Measurements from ENCODE around the gene AMOT. TPM values are rescaled to one million over a fixed set of nuclear protein-coding genes. Genes with fewer than 3 reads are reported as not detected.

Gene AMOT
- total RNA-seq, 3 donors from 2014 or later = 18.1 to 26.2 (median 19.3) TPM

DNA sequence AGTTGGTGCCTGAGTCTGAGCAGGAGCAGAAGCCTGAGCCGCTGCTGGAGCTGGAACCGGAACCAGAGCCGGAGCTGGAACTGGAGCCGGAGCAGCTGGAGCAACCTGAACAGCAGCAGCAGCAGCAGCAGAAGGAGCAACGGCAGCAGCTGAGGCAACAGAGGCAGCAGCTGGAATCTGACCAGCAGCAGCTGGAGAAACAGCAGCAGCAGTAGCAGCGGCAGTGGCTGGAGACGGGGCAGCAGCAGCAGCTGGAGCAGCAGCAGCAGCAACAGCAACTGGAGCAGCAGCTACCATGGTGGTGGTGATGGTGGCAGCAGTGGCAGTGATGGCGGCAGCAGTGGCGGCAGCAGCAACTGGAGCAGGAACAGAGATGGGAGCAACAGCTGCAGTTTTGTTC is 61.5 kb downstream of the AMOT start:
- ATAC-seq = no peak
- H3K9me3 ChIP-seq = no peaks in the 10 kb centered on the region
- H3K4me3 ChIP-seq = no peak overlapping the region
- intact Hi-C loops (cut with DNase I, micrococcal nuclease) = no loop called here
- no peaks in the 10 kb centered on the region for H3K4me1 ChIP-seq (ENCODE audit: low read depth)
- DNase-seq = no peak
- TF ChIP-seq CTCF (IDR thresholded peaks at IDR 0.05) = no peak
- H3K36me3 ChIP-seq (ENCODE audit: low read depth) = no peaks in the 10 kb centered on the region

GRCh38 chrX:112774651-112775293 is 65.9 kb downstream of the AMOT start:
- Histone ChIP-seq H3K4me1 (ENCODE audit: low read depth) (no peaks in the 10 kb centered on the region), H3K4me3 (no peak overlapping the region), H3K9me3 (no peaks in the 10 kb centered on the region), H3K36me3 (ENCODE audit: low read depth) (no peaks in the 10 kb centered on the region)
- DNase-seq (no peak), ATAC-seq (no peak)
- intact Hi-C loops (cut with DNase I, micrococcal nuclease) = no loop called here
- no peak for TF ChIP-seq CTCF (IDR thresholded peaks at IDR 0.05)

GRCh38 chrX:112774142-112774541 is 66.5 kb downstream of the AMOT start:
- no peak for ATAC-seq
- no peaks in the 10 kb centered on the region for H3K9me3 ChIP-seq
- TF ChIP-seq CTCF (IDR thresholded peaks at IDR 0.05) = no peak
- H3K36me3 ChIP-seq (ENCODE audit: low read depth) = no peaks in the 10 kb centered on the region
- intact Hi-C loops (cut with DNase I, micrococcal nuclease) = no loop called here
- no peaks in the 10 kb centered on the region for H3K4me1 ChIP-seq (ENCODE audit: low read depth)
- H3K4me3 ChIP-seq = no peak overlapping the region
- DNase-seq = no peak

DNA sequence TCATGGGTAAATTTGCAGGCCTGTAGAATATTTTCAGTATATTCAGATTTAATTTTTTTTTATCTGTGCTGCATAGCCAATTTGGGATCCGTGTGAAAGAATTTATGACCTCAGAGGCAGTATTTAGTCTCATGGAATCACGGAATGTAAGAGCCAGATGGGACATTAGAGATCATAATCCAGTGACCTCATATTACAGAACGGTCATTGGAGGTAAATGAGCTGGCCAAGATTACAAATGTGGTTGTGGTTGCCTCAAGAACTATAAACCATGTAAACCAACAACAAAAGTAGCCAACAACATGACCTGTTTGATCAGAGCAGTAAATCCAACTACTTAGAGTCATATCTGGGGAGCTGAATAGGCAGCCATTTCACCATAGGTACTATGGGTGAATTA is 71.6 kb downstream of the AMOT start:
- intact Hi-C loops (cut with DNase I, micrococcal nuclease) = no loop called here
- Histone ChIP-seq H3K36me3 (ENCODE audit: low read depth) (no peaks in the 10 kb centered on the region), H3K4me3 (no peak overlapping the region), H3K9me3 (no peaks in the 10 kb centered on the region), H3K4me1 (ENCODE audit: low read depth) (no peaks in the 10 kb centered on the region)
- TF ChIP-seq CTCF (IDR thresholded peaks at IDR 0.05) = no peak
- no peak for ATAC-seq
- DNase-seq = no peak

- no peaks in the 10 kb centered on the region for H3K36me3 ChIP-seq (ENCODE audit: low read depth)
- TF ChIP-seq CTCF (IDR thresholded peaks at IDR 0.05) = no peak
- no peaks in the 10 kb centered on the region for H3K9me3 ChIP-seq
- ATAC-seq = no peak
- DNase-seq = no peak
- no peaks in the 10 kb centered on the region for H3K4me1 ChIP-seq (ENCODE audit: low read depth)
- no peak overlapping the region for H3K4me3 ChIP-seq
- intact Hi-C loops (cut with DNase I, micrococcal nuclease) = no loop called here
These were observed 72.1 kb downstream of the AMOT start for GRCh38 chrX:112768563-112768962.

- H3K36me3 ChIP-seq (ENCODE audit: low read depth) = no peaks in the 10 kb centered on the region
- H3K4me1 ChIP-seq (ENCODE audit: low read depth) = no peaks in the 10 kb centered on the region
- H3K9me3 ChIP-seq = no peaks in the 10 kb centered on the region
- ATAC-seq = no peak
- intact Hi-C loops (cut with DNase I, micrococcal nuclease) = no loop called here
- H3K4me3 ChIP-seq = no peak overlapping the region
- no peak for TF ChIP-seq CTCF (IDR thresholded peaks at IDR 0.05)
- no peak for DNase-seq
These were observed 73.9 kb downstream of the AMOT start for GRCh38 chrX:112766774-112767173.

Data from mucosa of descending colon (tissue), 3 donors.